Fibroblast of lung (primary cell): ENCODE results near the gene MAPKBP1. TPM values are rescaled to one million over a fixed set of nuclear protein-coding genes. Genes with fewer than 3 reads are reported as not detected.

ENCODE experiments used
- DNase-seq, 2 donors: peaks; one replicate each; pipeline versions ENCODE4 v3.0.0 to v3.0.0-alpha.2; 2010; ENCODE audit warnings: low read depth in 2 of 2
- H2AFZ ChIP-seq: 2 replicates; pipeline ENCODE4 v1.5.1; 2012; ENCODE audit warnings: low read length, control low read depth, inconsistent platforms
- H3K27ac ChIP-seq: 2 replicates; pipeline ENCODE4 v1.5.1; 2011; ENCODE audit warnings: low read length, control low read depth; ENCODE audit not compliant: insufficient read depth
- H3K27me3 ChIP-seq: 2 replicates; pipeline ENCODE4 v1.5.1; 2011; ENCODE audit warnings: mild to moderate bottlenecking, low read length; ENCODE audit not compliant: control insufficient read depth, insufficient read depth
- H3K36me3 ChIP-seq: 2 replicates; pipeline ENCODE4 v1.5.1; 2011; ENCODE audit warnings: low read length; ENCODE audit not compliant: control insufficient read depth, insufficient read depth
- H3K4me1 ChIP-seq: 2 replicates; pipeline ENCODE4 v1.5.1; 2011; ENCODE audit warnings: low read length; ENCODE audit not compliant: control insufficient read depth, insufficient read depth; ENCODE audit errors: extremely low read depth
- H3K4me2 ChIP-seq: 2 replicates; pipeline ENCODE4 v1.5.1; 2011; ENCODE audit warnings: low read length, control low read depth; ENCODE audit not compliant: insufficient read depth; ENCODE audit errors: extremely low read depth
- H3K4me3 ChIP-seq, 4 experiments: fragments of 200-600 bp in 1 of 4; sonication (generic) in 1 of 4; replicated peaks in 1 of 4; 2 replicates each; pipeline ENCODE4 v1.5.1; 2011 to 2016; ENCODE audit warnings: low read length in 4 of 4, low read depth in 3 of 4, mild to moderate bottlenecking in 3 of 4, control low read depth in 2 of 4, inconsistent platforms in 1 of 4, mixed read lengths in 1 of 4; ENCODE audit not compliant: insufficient read depth in 1 of 4; ENCODE audit errors: control extremely low read depth in 1 of 4
- H3K79me2 ChIP-seq: 2 replicates; pipeline ENCODE4 v1.5.1; 2012; ENCODE audit warnings: mild to moderate bottlenecking, low read length, inconsistent platforms; ENCODE audit not compliant: control insufficient read depth, insufficient read depth
- H3K9ac ChIP-seq: 2 replicates; pipeline ENCODE4 v1.5.1; 2011; ENCODE audit warnings: mild to moderate bottlenecking, low read length, control low read depth; ENCODE audit not compliant: insufficient read depth
- H3K9me3 ChIP-seq: 2 replicates; pipeline ENCODE4 v1.5.1; 2012; ENCODE audit warnings: low read depth, low read length; ENCODE audit not compliant: control insufficient read depth, insufficient read depth
- H4K20me1 ChIP-seq: 2 replicates; pipeline ENCODE4 v1.5.1; 2011; ENCODE audit warnings: low read length; ENCODE audit not compliant: control insufficient read depth, insufficient read depth; ENCODE audit errors: extremely low read depth
- EZH2 ChIP-seq: IDR thresholded peaks from 2 replicates; pipeline ENCODE4 v1.5.1; 2012; ENCODE audit warnings: low read length, control low read depth, mild to moderate bottlenecking; ENCODE audit errors: missing control alignments
- polyA plus RNA-seq, 2 donors: library from polyadenylated mRNA; depleted of rRNA in 1 of 2; stranded (reverse) in 1 of 2; unstranded in 1 of 2; fragments of >200 nt; gene quantifications; 2 replicates each; pipeline ENCODE4 v1.2.1, GENCODE V29; 2011 to 2012; ENCODE audit warnings: missing spikeins in 1 of 2
- total RNA-seq: library from RNA; depleted of rRNA; stranded (reverse); fragments of >200 nt; gene quantifications from 2 replicates; pipeline ENCODE4 v1.2.1, GENCODE V29; 2014
- TF ChIP-seq, protein P1 (sequence below), 2 donors: IDR thresholded peaks in 1 of 2; conservative IDR thresholded peaks in 1 of 2; 1 replicate in 1 of 2; 2 replicates in 1 of 2; pipeline ENCODE4 v1.5.1; 2011 to 2012; ENCODE audit warnings: low read length in 2 of 2, control low read depth in 1 of 2, inconsistent platforms in 1 of 2, low read depth in 1 of 2, mild to moderate bottlenecking in 1 of 2

MAPKBP1 gene
- total and polyA plus RNA-seq, 2 donors (not counting 1 experiment from before 2014, with no cell fraction given): 2.8 to 20.8 TPM

DNA sequence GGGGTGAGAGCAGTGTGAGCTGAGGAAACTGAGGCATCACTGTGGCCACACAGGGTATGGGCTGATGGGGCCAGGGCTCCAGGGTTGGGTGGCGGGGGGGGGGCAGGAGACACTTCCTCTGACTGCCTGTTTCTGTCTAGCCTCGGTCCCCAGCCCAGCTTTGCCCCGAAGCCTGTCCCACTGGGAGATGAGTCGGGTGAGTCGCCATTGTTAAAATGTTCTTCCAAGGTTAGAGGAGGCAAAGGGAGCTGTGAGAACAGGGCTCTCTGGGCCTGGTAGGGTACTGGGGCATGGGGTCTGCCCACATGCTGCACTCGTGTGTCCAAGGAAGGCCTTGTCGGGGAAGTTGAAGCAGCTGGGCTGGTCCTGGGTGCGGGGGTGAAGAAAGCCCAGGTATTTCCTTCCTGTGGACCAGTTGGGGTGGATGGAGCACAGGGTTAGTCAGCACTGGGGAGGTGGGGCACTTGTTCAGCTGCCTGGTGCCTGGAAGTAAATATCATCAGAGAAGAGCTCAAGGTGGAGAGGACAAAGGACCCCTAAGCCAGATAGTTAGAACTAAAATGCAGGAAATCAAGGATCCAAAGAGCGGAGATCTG, 45.3 kb downstream of the MAPKBP1 start:
- no peak overlapping the region for H3K9ac ChIP-seq
- TF ChIP-seq, protein P1, sequence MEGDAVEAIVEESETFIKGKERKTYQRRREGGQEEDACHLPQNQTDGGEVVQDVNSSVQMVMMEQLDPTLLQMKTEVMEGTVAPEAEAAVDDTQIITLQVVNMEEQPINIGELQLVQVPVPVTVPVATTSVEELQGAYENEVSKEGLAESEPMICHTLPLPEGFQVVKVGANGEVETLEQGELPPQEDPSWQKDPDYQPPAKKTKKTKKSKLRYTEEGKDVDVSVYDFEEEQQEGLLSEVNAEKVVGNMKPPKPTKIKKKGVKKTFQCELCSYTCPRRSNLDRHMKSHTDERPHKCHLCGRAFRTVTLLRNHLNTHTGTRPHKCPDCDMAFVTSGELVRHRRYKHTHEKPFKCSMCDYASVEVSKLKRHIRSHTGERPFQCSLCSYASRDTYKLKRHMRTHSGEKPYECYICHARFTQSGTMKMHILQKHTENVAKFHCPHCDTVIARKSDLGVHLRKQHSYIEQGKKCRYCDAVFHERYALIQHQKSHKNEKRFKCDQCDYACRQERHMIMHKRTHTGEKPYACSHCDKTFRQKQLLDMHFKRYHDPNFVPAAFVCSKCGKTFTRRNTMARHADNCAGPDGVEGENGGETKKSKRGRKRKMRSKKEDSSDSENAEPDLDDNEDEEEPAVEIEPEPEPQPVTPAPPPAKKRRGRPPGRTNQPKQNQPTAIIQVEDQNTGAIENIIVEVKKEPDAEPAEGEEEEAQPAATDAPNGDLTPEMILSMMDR (conservative IDR thresholded peaks at IDR 0.05 in 1 of 2, IDR thresholded peaks at IDR 0.05 in 1 of 2; ENCODE audit: low read depth in 1 of 2, low read length in 2 of 2): no peak
- no peak for TF ChIP-seq EZH2
- H3K27me3 ChIP-seq: no peaks in the 10 kb centered on the region
- no peaks in the 10 kb centered on the region for H3K79me2 ChIP-seq
- DNase-seq: no peak
- H3K4me2 ChIP-seq: no peak overlapping the region
- peaks cover 32% of the 10 kb centered on the region for H3K36me3 ChIP-seq
- no peaks in the 10 kb centered on the region for H3K9me3 ChIP-seq
- H3K4me1 ChIP-seq: no peaks in the 10 kb centered on the region
- H4K20me1 ChIP-seq: no peaks in the 10 kb centered on the region
- H3K27ac ChIP-seq: no peak overlapping the region
- no peak overlapping the region for H2AFZ ChIP-seq
- no peak overlapping the region for H3K4me3 ChIP-seq

DNA sequence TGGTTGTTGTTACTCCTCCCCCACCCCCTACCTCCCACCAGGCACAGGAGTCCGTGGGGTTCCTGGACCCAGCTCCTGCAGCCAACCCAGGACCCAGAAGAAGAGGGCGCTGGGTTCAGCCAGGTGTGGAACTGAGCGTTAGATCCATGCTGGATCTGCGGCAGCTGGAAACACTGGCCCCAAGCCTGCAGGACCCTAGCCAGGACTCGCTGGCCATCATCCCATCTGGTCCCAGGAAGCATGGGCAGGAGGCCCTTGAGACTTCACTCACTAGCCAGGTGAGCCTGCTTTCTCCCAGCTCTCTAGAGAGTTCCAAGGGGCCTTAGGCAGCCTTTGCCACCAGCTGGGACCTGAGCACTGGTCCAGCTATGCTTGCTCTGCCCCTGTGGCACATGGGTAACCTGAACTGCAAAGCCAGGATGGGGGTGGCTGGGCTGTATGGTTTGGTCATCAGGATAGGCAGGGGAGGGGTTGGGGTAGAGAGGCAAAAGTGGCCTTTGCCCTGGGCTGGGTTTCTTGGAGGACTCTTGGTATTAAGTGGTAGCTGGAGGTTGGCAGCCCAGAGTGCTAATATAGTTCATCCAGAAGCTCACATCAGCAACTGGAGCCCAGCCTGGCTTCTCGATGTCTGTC, 46.6 kb downstream of the MAPKBP1 start:
- H3K36me3 ChIP-seq: peaks cover 30% of the 10 kb centered on the region
- no peaks in the 10 kb centered on the region for H4K20me1 ChIP-seq
- no peak overlapping the region for H3K9ac ChIP-seq
- H3K27ac ChIP-seq: no peak overlapping the region
- no peak overlapping the region for H3K4me2 ChIP-seq
- H3K27me3 ChIP-seq: no peaks in the 10 kb centered on the region
- H3K4me1 ChIP-seq: no peaks in the 10 kb centered on the region
- no peaks in the 10 kb centered on the region for H3K9me3 ChIP-seq
- H3K79me2 ChIP-seq: no peaks in the 10 kb centered on the region
- H2AFZ ChIP-seq: no peak overlapping the region
- no peak overlapping the region for H3K4me3 ChIP-seq
- DNase-seq: no peak
- TF ChIP-seq, protein P1 (conservative IDR thresholded peaks at IDR 0.05 in 1 of 2, IDR thresholded peaks at IDR 0.05 in 1 of 2; ENCODE audit: low read depth in 1 of 2, low read length in 2 of 2): no peak
- TF ChIP-seq EZH2: no peak

DNA sequence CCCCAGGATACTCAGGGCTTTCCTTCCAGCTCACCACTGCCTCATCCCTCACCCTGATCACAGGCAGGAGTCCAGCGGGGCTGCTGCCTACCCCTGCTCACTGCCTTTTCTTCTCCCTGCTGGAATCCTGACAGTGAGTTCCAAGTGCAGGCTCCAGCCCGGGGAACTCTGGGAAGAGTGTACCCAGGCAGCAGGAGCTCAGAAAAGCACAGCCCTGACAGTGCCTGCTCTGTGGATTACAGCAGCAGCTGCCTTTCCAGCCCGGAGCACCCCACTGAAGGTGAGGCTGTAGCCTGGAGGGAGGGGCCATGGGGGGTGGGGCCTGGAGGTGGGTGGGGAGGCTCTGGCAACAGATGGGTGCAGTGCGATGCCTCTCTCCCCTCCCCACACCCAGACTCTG, 47.5 kb downstream of the MAPKBP1 start:
- Histone ChIP-seq H3K79me2 (no peaks in the 10 kb centered on the region), H3K4me1 (no peaks in the 10 kb centered on the region), H3K4me2 (no peak overlapping the region), H3K27ac (no peak overlapping the region), H4K20me1 (no peaks in the 10 kb centered on the region), H2AFZ (no peak overlapping the region), H3K36me3 (peaks cover 30% of the 10 kb centered on the region), H3K9ac (no peak overlapping the region), H3K27me3 (no peaks in the 10 kb centered on the region), H3K9me3 (no peaks in the 10 kb centered on the region), H3K4me3 (no peak overlapping the region)
- DNase-seq: no peak
- no peak for TF ChIP-seq EZH2
